GM19452 (cell line): ENCODE data around the gene GPC1.

ENCODE experiments used
- ATAC-seq: cut with Tn5 transposase; IDR thresholded peaks from one replicate; pipeline ENCODE4 v1.9.1; 2021; ENCODE audit not compliant: unreplicated experiment

Gene GPC1

DNA sequence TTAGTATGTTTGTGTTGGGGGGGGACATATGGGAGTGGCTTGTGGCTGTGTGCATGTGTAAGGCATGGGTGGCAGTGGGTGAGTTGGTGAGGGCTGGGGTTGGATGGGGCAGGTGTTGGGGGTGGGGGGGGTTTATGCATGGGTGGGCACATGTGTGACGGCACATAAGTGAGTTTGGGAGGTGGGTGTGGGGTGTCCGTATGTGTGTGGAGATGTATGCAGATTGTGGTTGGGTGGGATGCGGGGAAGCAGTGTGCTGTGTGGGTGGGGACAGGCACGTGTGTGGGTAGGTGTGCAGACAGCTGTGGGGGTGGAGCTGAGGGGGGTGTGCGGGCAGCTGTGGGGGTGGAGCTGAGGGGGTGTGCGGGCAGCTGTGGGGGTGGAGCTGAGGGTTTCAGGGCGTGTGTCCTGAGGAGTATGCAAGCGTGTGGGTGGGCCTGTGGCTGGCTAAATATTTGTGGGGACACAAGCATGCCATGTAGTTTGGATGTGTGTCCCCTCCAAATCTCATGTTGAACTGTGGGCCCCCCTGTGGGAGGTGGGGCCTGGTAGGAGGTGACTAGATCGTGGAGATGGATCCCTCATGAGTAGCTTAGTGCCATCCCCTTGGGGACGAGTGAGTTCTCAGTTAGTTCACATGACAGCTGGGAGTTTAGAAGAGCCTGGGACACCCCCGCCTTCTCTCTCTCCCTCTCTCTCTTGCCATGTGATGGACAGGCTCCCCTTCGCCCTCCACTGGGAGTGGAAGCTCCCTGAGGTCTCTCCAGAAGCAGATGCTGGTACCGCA is 62.9 kb downstream of the GPC1 start:
- ATAC-seq, result no peak

DNA sequence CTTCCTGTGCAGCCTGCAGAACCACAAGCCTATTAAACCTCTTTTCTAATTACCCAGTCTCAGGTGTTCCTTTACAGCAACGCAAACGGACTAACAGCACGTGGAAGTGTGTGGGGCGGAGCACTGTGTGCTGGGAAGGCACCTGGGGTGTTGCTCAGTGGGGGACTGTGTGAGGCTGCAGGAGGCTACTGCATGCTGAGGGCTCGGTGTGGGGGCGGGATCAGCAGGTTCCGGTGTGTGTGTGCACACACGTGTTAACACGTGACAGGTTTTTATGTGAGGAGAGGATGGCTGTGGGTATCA is 63.4 kb downstream of the GPC1 start:
- no peak for ATAC-seq

DNA sequence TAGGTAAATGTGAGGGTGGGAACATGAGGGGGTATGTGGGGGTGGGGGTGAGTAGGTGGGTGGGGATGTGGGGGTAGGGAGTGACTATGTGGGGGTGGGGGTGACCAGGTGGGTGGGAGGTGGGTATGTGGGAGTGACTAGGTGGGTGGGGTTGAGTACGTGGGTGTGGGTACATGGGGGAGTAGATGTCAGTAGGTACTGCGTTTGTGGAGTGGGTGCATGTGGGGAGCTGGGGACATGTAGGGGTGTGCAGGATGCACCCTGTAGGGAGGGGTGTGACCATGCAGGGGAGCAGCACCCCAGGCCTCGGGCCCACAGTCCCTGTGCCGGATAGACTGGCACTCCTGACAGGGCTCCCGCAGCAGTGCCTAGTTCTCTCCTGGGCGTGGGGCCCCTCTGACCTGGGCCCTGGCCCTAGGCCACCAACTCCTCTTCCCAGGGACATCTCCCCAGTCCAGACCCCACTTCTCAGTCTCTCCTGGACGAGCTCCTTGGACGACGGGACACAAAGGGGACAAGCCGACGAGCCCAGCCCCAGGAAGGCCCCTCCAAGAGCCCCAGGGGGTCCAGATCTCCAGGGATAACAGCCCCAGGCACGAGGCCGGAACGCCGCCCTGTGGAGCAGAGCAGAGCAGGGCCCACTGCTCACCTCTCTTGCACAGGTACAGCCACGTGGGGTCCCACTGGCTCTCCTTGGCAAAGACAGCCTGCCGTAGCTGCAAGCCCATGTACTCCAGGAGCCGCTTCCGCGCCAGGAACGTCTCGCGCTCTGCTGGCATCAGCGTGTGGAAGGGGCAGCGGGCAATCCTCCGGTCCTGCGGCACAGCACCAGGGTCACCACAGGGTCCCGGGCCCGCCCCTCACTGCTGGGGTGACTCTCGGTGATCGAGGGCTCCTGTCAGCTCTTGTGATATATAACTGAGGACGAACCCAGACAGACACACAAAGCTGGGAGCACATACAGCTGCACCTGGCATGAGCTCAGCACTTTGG is 64.1 kb downstream of the GPC1 start:
- ATAC-seq, result no peak

DNA sequence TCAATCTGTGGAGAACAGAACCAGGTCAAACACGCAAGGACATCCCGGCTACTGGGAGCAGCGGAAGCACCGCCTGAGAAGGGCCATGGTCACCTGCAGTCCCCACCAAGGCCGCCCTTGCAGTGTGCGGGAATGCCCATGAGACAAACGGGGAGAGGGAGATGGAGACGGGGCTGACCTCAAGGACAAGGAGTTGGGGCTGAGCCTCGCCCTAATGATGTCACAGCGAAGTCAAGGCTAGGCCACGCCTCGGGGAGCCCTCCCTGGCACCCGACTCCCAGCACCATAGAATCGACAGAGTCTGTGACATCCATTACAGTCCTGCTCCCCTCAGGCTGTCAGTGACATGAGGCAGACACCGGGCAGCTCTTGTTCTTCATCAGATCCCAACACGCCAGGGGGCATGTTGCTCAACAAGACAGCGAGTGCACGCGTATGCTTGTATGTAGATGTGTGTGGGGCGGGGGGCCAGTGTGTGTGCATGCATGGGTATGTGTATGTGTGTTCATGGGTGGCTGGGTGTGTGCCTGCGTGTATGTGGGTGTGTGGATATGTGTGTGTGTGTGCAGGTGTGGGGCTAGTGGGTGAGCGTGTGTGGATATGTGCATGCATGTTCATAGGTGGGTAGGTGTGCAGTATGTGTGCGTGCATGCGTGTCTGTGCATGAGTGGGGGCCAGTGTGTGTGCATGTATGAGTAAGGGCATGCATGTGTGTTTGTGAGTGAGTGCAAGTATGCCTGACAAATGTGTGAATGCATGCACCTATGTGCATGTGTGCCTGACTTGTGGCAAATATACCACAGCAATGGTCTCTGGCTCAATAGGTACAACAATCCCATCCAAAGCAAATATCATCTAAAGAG is 65.3 kb downstream of the GPC1 start:
- no peak for ATAC-seq

DNA sequence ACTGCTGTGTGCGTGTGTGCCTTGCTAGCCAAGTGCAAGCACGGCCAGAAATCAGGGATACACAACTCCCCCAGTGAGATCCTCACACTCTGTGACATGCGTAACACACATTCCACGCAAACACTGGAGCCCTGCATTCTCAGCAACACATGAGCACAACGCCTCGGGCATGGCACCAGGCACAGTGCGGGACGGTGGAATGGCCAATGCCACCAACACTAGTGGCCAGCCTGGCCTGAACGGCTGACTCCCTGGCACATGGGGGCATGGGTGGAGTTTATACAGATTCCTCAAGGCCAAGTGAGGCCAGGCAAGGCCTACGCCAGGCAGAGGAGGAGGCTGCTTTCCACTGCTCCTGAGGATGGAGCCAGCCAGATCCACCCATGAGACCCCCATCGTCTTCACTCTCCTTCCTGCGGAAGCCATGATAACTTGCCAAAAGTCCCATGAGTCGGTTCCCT is 66.1 kb downstream of the GPC1 start:
- ATAC-seq, result no peak

DNA sequence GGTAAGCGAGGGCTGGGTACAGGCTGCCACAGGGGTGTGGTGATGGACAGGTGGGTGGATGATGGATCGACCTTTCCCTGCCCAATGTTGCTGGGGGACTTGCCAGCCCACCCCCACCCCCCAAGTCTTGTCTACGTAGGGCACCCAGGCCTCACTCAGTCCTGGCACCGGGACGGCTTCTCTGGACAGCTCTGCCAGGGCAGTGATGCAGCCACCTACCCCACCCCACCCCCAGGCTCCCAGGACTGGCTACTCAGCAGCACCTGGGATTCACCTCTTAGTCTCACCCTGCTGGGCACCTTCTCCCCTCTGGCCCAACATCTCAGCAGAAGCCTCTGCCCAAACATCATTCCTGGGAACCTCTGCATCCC is 66.6 kb downstream of the GPC1 start:
- no peak for ATAC-seq

DNA sequence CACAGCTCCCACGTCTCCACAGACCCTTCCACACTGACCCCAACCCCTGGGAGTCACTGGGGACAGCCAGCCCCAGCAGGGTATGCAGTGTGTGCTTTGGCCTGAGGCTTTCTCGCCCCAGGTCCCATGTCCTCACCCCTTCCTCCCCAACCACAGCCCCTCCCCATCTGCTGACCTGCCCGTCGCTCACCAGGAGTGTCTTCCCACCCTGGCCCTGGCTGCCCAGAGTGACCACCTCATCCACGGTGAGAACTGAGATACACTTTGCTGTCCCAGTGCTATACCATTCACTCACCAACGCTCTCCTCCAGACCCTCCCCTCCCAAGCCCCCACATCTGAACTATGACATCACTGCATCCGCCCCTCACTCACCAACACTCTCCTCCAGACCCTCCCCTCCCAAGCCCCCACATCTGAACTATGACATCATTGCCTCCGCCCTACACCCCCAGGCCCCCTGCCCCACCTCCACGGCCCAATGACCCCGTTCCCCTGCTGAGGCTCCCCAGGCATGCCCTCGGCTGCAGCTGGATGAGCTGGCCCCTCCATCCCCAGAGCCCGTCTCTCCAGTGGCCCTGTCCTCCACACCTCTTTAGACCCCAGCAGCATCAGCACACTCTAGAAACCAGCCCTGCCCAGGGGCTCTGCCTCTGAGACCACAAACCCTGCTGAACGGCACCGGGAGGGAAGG is 67.1 kb downstream of the GPC1 start:
- no peak for ATAC-seq

DNA sequence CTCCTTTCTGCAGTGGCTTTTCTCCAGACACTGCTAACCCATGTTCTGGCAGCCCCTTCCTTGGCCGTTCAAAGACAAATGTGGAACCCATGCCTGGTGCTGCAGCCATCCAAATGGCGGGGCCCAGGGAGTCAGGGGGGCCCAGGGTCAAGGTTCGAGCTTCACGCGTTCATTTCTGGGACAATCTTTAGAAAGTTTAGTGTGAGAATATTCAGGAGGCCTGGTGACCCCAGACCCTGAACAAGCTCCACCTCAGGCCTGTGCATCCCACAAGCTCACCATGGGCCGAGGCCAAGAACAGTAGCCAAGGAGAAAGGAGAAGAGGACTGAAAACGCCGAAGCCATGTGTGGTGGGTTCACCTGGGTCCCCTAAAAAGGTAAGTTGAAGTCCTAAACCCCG is 67.9 kb downstream of the GPC1 start:
- no peak for ATAC-seq

DNA sequence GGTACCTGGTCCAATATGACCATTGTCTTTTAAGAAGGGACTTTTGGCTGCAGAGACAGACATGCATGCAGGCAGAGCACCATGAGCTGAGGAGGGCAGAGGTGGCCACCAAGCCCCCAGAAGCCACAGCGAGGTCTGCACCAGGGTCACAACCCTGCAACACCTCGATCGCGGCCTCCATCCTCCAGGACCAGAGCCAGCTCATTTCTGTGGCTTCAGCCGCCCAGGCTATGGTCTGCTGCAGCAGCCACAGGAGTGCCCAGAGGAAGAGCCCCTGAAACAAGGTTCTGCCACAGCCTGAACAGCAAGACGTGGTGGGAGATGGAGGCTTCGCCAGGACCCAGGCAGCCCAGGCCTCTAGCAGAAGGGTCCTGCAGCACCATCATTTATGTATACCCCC is 68.4 kb downstream of the GPC1 start:
- ATAC-seq, result no peak

DNA sequence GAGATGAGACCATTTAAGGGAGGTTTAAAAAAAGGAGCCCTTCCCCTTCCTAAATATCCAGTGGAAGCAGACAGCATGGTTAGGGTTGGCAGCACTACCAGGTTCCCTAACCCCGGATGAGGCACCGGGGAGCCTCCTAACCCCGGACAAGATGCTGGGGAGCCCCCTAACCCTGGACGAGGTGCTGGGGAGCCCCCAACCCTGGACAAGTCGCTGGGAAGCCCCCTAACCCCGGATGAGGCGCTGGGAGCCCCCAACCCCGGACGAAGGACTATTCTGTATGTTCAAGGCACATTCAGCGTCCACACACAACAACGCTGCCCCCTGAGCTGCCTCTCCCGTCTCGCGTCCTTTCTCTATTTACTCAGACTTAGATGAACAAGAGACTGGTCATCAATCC is 70.4 kb downstream of the GPC1 start:
- ATAC-seq, result no peak

DNA sequence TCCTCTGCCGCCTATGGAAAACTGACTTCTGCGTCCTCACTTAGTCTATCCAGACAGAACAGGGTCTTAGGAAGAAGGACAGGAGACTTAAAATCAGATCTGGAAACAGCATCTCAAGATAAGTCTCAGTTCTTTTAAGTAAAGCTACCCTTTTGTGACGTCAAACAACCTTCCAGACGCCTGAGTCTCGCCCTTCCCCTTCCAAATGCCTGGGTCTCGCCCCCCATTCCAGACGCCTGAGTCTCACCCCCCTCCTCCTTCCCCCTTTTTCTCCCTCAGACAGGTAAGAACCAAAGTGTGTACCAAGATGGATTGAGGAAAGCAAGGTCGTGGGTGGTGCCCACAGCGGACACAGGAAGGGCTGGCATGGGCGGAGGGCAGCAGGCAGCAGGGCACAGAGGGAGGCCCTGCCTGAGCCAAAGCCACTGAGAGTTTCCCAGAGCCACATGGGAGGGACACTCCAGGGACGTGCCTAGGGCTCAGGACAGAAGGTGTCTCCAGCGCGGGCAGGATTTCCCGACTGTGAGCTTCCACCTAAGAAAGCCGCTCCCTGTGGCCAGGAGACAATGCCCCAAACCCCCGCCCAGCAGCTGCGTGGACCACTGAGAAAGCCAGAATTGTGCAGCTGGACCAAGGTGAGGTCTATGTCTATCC is 71.1 kb downstream of the GPC1 start:
- no peak for ATAC-seq

DNA sequence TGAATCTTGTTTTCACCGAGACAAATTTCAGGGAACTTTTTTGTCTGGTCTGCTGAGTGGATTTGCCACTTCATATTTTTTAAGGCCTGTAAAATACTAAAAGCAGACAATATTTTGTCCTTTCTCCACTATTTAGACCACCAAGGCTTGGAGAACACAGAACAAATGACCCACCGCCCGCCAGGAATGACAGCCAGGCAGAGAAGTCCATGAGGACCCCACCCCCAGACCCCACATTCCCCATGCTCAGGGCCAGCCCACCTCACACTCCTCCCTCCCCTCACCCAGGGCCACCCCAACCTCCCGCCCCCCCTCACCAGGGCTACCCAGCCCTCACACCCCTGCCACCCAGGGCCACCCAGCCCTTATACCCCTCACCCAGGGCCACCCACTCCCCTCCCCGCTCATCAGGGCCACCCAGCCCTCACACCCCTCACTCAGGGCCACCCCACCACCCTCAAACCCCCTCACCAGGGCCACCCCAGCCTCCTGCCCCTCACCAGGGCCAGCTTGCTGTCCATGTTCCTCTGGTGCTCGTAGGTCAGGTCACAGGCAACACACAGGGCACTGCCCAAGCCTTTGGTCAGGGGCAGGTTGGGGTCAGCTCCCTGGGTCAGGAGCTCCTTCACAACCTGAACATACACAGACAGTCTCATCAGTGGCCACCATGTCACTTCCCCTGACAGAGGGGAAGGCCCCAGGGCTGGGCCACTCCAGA is 71.8 kb downstream of the GPC1 start:
- no peak for ATAC-seq

DNA sequence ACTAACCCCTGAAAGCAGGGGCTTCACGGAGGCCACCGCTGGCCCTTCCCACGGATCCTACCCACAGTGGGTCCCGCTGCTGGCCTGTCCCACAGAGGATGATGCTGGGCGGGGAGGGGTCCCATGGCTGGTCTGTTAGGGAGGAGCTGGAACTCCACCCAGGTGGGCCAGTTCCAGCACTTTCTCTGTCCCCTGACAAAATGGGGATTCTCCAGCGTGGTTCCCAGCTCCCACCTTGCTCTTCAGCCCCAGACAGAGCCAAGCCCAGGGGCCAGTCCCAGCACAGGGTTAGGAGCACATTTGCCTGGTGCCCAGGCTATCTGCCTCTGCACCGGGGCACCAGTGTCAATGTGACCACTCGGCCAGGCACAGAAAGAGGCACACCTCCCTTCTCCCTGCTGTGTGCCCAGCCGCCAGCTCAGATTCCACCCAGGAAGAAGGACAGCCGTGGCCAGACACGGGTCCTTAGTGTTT is 72.4 kb downstream of the GPC1 start:
- ATAC-seq, result no peak

DNA sequence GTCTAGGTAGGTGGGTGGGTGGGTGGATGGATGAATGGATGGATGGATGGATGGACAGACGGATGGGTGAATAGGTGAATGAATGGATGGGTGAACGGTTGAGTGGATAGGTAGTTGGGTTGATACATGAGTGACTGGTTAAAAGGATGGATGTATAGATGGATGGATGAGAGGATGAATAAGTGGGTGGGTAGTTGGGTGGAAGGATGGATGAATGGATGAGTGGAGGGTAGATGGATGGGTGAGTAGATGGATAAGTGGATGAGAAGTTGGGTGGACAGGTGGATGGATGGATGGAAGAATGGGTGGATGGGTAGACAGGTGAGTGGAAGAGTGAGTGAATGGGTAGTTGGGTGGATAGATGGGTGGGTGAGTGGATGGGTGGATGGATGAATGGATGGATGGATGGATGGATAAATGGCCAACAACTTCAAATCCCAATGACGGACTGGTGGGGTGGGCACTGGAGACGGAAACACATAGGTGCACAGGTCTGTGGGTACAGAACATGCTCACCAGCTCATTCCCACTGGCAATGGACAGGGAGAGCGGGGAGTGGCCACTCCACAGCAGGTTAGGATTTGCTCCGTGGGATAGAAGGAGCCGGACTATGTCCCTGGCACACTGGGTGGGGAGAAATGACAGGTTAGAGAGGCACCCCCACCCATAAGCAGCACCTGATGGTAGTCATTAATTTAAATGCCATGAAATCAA is 73.5 kb downstream of the GPC1 start:
- ATAC-seq, result no peak

DNA sequence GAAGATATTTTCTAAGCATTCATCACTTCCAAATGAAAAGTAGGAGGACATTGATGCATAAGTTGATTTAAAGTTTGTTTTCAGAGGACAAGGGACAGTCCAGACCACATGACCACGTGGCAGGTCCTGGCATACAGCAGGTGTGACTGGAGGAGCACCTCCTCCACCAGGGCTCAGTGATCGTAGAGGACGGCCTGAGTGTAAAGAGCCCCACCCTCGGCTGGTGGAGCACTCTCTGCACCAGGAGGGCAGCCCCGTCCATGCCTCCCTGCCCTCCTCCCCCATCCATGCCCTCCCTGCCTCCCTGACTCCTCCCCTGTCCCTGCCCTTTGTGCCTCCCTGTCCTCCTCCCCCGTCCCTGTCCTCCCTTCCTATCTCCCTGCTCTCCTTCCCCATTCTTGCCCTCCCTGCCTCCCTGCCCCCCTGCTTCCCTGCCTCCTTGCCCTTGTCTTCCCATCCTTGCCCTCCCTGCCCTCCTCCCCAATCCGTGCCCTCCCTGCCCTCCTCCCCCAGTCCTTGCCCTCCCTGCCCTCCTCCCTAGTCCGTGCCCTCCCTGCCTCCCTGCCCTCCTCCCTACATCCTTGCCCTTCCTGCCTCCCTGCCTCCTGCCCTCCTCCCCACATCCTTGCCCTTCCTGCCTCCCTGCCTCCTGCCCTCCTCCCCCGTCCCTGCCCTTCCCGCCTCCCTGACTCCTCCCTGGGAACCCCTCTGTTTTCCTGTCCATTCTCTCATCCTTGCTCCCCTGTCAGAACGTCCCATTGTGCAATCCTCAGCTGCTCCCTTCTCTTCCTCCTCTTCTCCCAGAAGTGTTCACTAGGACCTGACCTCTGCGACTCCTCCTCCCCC is 74.4 kb downstream of the GPC1 start:
- ATAC-seq, result no peak

DNA sequence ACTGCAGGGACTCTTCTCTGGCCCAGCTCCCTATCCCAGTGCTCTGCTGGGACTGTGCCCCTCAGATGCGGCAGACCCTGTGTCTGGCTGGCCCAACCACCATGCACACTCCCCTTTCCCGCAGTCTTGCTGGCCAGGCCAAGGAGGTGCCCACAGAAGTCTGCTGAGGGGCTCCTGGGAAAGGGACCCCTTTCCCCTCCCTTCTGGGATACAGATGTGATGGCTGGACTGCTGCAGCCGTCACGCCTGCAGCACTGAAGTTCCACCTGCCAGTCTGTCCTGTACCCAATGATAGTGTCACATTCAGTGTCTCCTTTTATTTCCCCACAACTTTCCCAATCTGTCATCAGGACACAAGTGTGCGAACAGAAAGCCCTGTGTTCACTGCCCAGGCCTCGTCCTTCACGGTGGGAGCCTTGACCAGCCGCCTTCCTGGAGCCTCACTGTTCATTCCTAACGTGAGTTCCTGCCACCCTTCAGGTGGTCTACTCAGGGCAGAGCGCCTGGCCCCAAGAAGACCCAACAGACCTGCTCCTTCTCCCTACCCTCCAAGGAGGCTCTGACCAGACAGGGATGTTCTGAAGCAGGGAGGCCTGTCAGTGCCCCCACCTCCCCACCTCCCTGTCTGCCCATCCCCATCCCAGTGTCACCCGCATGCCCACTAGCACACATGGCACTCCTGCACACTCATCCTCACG is 75.2 kb downstream of the GPC1 start:
- ATAC-seq, result no peak

DNA sequence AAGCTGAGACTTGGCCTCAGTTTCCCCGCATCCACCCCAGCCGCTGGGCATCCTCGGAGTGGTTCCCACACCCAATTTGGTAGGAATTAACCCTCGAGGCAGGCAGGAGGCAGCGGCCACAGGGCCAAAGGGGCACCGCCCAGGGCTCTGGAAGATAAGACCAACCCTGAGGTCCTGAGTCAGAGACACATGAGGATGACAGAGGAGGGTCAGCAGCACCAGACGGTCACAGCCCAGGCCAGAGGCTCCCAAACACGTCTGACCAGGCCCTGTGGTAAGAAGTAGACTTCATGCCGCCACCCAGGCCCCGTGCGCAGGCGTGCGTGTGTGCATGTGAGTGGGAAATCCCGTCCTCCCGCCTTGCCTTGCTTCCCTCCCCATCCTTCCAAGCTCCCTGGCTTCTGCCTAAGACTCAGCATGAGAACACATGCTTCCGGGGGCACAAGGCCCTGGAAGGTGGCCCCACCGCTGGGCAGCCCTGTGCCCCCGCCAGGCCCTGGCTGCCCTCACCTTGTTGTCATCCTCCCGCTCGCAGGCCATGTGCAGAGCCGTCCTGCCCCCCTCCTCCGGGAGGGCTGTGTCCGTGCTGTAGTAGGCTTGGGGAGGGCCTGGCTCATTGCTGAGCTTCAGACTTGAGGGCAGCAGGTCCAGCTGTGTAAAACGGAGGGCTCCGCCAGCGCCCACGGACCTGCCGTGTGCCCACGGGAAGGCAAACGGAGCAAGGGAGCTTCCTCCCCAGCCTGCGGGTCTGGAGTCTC is 76.1 kb downstream of the GPC1 start:
- ATAC-seq, result no peak
